ENCODE measurements around the gene VPS18.

DNA sequence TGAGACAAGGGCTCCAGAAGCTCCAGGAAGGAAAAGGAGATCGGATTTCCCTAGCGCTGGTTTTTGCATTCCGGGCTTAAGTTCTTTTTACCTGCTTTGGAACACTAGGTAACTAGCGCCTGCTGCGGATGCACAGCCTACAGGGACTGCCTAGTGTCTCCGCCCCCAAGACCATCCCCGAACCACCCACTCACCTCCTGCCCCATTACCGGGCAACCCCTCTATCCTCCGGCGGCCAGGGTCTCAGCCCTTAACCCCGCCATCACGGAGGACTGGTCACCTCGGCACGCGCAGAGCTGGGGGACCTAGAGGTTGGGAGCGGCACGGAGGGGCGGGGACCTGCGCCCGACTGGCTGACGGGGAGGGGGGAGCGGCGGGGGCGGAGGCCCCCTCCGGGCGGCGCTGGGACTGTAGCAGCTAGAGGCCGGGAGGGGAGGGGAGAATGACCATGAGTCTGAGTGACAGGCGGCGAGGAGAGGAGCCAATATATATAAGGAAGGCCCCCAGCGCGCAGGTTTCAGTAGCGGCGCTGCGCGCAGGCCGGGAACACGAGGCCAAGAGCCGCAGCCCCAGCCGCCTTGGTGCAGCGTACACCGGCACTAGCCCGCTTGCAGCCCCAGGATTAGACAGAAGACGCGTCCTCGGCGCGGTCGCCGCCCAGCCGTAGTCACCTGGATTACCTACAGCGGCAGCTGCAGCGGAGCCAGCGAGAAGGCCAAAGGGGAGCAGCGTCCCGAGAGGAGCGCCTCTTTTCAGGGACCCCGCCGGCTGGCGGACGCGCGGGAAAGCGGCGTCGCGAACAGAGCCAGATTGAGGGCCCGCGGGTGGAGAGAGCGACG is 34.8 kb downstream of the VPS18 start, which contains the start of gene DLL4:
- TF ChIP-seq, protein P1, sequence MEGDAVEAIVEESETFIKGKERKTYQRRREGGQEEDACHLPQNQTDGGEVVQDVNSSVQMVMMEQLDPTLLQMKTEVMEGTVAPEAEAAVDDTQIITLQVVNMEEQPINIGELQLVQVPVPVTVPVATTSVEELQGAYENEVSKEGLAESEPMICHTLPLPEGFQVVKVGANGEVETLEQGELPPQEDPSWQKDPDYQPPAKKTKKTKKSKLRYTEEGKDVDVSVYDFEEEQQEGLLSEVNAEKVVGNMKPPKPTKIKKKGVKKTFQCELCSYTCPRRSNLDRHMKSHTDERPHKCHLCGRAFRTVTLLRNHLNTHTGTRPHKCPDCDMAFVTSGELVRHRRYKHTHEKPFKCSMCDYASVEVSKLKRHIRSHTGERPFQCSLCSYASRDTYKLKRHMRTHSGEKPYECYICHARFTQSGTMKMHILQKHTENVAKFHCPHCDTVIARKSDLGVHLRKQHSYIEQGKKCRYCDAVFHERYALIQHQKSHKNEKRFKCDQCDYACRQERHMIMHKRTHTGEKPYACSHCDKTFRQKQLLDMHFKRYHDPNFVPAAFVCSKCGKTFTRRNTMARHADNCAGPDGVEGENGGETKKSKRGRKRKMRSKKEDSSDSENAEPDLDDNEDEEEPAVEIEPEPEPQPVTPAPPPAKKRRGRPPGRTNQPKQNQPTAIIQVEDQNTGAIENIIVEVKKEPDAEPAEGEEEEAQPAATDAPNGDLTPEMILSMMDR (IDR thresholded peaks at IDR 0.05) = no peak
- peak; percentile 74 for TF ChIP-seq EZH2phosphoT487 (IDR thresholded peaks at IDR 0.05)

Data from neural progenitor cell (in vitro differentiated cells).